WERI-Rb-1 (cell line): ENCODE measurements around the gene TMEM30B.

Experiments
- DNase-seq: peaks from one replicate; pipeline ENCODE4 v3.0.0-alpha.2; 2020
- H3K27ac ChIP-seq: fragments of 250-450 bp; sonication (Bioruptor Pico); 2 replicates; pipeline ENCODE4 v1.5.1; 2020; ENCODE audit warnings: mild to moderate bottlenecking, moderate library complexity
- H3K27me3 ChIP-seq: fragments of 250-450 bp; sonication (Bioruptor Pico); 2 replicates; pipeline ENCODE4 v1.5.1; 2021; ENCODE audit warnings: mild to moderate bottlenecking, low read depth, moderate library complexity; ENCODE audit not compliant: insufficient read depth, severe bottlenecking
- H3K36me3 ChIP-seq: fragments of 250-450 bp; sonication (Bioruptor Pico); 2 replicates; pipeline ENCODE4 v1.5.1; 2020; ENCODE audit warnings: mild to moderate bottlenecking, moderate library complexity
- H3K4me3 ChIP-seq: 2 replicates; pipeline ENCODE4 v1.5.1; 2011; ENCODE audit warnings: low read depth, mild to moderate bottlenecking, control low read depth, low read length
- H3K9me3 ChIP-seq: fragments of 250-450 bp; sonication (Bioruptor Pico); 2 replicates; pipeline ENCODE4 v1.5.1; 2021; ENCODE audit warnings: mild to moderate bottlenecking, moderate library complexity; ENCODE audit not compliant: severe bottlenecking
- TF ChIP-seq, protein P1 (sequence below): IDR thresholded peaks from 2 replicates; pipeline ENCODE4 v1.5.1; 2011; ENCODE audit warnings: low read depth, mild to moderate bottlenecking, control low read depth, inconsistent platforms, low read length

Gene TMEM30B

DNA sequence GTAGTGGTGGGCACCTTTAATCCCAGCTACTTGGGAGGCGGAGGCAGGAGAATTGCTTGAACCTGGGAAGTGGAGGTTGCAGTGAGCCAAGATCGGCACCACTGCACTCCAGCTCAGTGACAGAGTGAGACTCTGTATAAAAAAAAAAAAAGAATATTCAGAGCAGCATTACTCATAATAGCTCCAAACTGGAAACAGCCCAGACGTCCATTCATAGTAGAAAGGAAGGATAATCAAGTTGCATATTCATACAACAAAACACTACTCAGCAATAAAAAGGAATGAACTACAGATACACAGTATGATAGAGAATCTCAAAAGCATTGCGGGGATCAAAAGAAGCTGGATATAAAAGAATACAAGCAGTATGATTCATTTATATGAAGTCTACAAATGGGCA lies 19.1 kb downstream of the TMEM30B start:
- Histone ChIP-seq H3K9me3 (no peaks in the 10 kb centered on the region), H3K27me3 (no peaks in the 10 kb centered on the region), H3K36me3 (no peaks in the 10 kb centered on the region), H3K4me3 (no peak overlapping the region), H3K27ac (no peak overlapping the region)
- DNase-seq: no peak
- TF ChIP-seq, protein P1, sequence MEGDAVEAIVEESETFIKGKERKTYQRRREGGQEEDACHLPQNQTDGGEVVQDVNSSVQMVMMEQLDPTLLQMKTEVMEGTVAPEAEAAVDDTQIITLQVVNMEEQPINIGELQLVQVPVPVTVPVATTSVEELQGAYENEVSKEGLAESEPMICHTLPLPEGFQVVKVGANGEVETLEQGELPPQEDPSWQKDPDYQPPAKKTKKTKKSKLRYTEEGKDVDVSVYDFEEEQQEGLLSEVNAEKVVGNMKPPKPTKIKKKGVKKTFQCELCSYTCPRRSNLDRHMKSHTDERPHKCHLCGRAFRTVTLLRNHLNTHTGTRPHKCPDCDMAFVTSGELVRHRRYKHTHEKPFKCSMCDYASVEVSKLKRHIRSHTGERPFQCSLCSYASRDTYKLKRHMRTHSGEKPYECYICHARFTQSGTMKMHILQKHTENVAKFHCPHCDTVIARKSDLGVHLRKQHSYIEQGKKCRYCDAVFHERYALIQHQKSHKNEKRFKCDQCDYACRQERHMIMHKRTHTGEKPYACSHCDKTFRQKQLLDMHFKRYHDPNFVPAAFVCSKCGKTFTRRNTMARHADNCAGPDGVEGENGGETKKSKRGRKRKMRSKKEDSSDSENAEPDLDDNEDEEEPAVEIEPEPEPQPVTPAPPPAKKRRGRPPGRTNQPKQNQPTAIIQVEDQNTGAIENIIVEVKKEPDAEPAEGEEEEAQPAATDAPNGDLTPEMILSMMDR: no peak

DNA sequence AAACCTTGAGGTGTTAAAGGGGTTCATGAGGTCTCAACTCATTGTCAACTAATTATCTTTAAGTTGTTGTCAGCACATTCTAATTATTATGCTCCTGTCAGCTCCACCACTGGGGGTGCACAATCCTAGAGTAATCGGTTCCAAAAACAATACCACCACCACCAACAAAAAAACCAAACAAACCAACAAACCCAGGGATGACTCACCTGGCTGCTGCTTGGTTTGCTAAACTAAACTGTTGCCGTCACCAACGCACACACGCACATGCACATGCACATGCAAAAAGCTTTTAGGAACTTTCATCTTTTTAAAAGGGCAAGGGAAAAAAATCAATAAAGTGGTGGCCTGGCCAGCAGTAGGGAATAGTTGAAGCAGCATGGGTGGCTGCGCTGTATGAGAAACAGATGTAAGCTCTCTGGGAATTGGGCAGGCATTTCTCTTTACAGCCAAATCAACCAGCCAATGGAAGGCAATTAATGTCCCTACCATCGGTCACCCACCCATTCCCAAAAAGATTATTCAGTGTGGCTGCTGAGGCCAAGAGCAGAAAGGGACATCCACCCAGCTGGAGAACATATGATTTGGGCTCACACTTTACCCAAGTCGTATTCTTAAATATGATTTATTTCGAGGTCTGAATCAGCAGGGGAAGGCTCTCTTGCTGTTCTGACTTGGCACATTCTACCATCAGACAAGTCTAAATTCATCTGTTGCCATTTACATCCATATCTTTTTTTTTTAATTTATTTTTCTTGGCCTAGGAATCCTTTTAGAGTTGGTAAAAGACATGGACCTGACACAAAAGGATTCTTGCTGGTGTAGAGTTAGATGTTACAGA lies 20.0 kb downstream of the TMEM30B start:
- DNase-seq: no peak
- Histone ChIP-seq H3K27me3 (no peaks in the 10 kb centered on the region), H3K4me3 (no peak overlapping the region), H3K36me3 (no peaks in the 10 kb centered on the region), H3K27ac (no peak overlapping the region), H3K9me3 (no peaks in the 10 kb centered on the region)
- TF ChIP-seq, protein P1: no peak

DNA sequence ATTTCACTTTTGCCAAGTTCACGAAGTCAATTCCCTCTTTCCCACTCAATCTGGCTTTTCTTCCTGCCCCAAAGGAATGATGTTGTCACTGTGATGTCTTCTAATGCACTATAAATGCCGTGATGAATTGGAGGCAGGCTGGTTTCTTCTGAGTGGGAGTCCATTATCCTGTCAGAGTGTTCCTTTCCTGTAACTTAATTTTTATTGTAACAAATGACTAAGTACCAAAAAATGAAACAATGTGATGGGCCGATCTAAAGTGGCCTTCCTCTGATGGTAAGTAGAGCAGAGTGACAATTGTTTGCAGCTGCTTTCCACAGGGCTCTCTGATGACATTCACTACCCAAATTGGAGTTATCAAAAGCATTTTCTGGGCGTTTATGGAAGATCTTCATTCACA lies 22.2 kb downstream of the TMEM30B start:
- H3K9me3 ChIP-seq: no peaks in the 10 kb centered on the region
- no peaks in the 10 kb centered on the region for H3K36me3 ChIP-seq
- no peak for DNase-seq
- no peak overlapping the region for H3K27ac ChIP-seq
- no peaks in the 10 kb centered on the region for H3K27me3 ChIP-seq
- TF ChIP-seq, protein P1: no peak
- H3K4me3 ChIP-seq: no peak overlapping the region

DNA sequence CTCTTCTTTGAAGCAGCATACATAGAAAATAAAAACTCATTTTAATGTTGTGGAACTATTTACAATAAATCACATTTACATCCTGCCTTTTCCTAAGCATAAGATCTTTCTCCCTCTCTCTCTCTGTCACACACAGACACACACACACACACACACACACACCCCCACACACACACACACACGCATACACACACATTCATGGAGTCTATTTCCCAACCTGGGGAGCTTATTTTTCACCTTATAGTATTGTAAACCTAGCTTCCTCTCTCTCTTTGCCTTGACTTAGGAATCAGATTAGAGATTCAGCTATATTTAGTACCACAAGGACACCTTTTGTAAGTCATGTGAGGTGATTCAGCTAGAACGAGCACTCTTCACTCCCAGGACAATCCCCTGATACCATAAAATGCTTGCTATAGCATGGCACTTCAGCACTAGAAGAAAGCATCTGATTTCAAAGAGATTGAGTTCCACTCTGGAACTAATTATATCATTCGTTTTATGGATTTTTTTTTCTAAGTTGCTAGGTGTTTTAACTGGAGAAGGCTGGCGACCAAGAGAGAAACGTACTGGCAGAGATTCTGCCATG lies 23.6 kb downstream of the TMEM30B start:
- Histone ChIP-seq H3K27me3 (no peaks in the 10 kb centered on the region), H3K4me3 (no peak overlapping the region), H3K27ac (no peak overlapping the region), H3K9me3 (no peaks in the 10 kb centered on the region), H3K36me3 (no peaks in the 10 kb centered on the region)
- DNase-seq: no peak
- TF ChIP-seq, protein P1: no peak

DNA sequence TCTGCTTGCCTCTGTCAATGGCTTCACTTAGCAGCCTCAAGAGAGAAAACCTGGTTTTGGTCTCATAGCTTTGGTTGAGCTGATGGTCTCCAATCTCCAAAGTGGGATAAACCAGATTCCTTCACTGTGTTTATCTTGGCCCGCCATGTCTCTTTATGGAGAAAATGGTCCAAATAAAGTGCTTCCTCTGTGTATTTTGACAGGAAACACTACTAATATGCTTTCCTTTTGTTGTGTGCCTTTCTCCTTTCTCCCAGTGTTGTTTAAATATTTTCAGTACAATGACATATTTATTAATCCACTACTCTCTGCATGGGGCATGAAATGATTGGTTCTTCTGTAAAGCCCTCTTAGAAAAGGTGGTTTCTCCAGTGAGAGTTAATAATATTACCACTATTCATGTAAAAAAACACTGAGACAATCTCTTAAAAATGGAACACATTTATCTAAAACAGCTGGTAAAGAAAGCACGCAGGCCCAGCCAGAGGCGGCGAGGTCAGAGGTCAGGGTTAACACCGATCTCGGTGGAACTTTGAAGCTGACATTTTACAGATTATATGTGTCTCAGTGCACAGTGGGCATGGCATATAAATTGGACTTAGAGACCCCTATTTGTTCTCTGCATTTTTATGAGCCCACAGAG lies 24.2 kb downstream of the TMEM30B start:
- H3K36me3 ChIP-seq: no peaks in the 10 kb centered on the region
- no peak overlapping the region for H3K27ac ChIP-seq
- DNase-seq: no peak
- no peaks in the 10 kb centered on the region for H3K27me3 ChIP-seq
- TF ChIP-seq, protein P1: no peak
- H3K4me3 ChIP-seq: no peak overlapping the region
- no peaks in the 10 kb centered on the region for H3K9me3 ChIP-seq
